GM10847 (cell line): ENCODE measurements around the gene SLC22A23.

Experiments used
- POLR2A ChIP-seq: IDR thresholded peaks from 2 replicates; pipeline ENCODE4 v1.6.1; 2011; ENCODE audit not compliant: insufficient read length; ENCODE audit errors: extremely low read depth

SLC22A23 gene

DNA sequence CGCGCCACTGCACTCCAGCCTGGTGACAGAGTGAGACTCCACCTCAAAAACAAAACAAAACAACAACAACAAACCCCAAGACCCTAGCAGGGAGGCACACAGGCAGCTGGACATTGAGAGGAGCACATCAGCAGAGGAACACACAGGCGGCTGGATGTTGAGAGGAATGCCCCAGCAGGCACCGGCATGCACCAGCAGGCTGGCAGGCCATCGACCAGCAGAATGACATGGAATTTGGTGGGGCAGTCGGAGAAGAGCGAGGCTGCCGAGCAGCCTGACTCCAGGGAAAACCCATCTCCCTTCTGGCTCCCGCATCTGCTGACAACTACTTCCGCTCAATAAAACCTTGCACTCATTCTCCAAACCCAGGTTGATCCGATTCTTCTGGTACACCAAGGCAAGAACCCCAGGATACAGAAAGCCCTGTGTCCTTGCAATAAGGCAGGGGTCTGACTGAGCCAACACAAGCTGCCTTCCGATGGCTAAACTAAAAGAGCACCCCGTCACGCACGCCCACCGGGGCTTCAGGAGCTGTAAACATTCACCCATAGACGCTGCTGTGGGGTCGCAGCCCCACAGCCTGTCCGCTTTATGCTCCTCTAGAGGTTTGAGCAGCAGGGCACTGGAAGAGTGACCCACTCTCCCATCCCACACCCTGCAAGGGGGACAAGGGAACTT is 60.2 kb downstream of the SLC22A23 start:
- no peak for TF ChIP-seq POLR2A

DNA sequence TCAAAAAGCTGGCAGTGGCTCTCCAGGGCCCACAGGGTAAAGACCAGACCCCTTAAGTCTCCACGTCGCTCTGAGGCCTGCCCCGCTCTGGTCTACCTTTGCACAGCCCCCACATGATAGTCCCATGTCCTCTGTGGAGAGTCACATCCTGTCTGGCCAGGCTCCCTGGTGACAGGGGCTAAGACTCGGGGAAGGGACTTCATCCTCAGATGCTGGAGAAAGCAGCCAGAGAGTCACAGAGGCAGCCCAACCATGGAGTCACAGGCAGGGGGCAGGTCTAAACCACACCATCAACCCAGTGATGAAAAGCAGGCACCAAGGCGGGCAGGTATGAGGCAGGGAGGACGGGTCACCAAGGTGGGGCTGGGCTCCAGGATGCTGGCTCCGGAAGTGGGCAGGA is 62.2 kb downstream of the SLC22A23 start:
- TF ChIP-seq POLR2A, result no peak

GRCh38 chr6:3393836-3394202 is 63.0 kb downstream of the SLC22A23 start:
- TF ChIP-seq POLR2A, result no peak

DNA sequence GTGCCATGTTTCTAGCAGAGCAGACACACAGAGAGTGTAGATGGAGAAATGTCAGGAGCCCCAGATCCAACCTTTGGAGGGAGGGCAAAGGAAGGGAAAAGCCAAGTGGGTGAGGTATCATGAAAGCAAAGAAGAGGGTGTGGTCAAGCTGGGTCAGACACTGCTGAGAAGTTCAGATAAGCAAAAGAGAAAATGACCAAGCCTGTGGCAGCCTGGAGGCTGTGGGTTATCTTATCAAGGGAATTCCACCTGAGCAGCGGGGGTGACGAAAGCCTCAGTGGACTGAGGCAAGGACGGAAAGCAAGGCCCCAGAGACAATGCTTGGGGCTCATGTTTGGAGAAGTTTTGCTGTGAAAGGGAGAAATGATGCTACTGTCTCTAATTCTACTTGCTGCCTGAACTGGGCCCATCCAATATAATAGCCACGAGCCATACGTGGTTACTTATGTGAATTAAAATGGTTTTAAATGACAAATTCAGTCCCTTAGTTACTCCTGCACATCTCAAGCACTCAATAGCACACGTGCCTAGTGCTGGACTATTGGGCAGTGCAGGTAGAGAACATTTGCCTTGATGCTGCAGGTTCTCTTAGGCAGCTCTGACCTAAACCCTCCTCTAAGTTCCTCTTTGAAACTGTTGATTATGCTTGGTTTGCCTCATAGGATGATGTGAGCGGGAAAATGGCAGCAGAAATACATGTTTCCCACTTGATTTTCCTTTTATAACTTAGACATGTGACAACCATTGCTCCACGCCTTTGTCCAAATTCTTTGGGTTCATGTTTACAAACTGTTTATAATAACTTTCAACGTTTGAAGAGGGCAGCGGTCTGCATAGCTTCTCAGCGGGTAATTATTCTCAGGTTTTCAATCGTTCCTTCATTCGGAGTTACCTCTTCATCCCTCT is 63.7 kb downstream of the SLC22A23 start:
- TF ChIP-seq POLR2A, result no peak

DNA sequence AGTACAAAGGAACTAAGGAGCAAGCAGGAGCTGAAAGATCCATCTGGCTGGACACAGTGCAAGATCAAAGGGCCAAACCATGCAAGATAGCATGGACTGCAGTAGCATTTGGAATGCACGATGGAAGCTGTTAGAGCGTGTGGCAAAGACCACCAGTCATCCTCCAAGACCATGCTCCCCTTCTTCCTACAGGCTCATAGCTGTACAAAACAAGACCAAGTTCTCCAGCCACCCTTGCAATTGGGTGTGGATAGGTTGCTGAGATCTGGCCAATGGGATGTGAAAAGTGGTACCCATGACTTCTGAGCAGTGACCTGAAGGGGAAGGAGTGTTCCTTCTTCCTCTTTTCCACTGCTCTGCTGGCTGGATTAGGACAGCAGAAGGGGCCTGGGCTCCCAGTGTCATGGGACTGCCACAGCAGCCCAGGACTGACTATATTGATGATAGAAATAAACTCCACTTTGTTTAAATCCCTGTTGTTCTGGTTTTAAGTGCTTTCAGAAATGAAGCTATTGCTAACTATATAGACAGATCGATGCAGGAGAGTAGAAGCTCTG is 64.9 kb downstream of the SLC22A23 start:
- no peak for TF ChIP-seq POLR2A

- TF ChIP-seq POLR2A, result no peak
Observed at GRCh38 chr6:3390698-3391097, 66.2 kb downstream of the SLC22A23 start.

DNA sequence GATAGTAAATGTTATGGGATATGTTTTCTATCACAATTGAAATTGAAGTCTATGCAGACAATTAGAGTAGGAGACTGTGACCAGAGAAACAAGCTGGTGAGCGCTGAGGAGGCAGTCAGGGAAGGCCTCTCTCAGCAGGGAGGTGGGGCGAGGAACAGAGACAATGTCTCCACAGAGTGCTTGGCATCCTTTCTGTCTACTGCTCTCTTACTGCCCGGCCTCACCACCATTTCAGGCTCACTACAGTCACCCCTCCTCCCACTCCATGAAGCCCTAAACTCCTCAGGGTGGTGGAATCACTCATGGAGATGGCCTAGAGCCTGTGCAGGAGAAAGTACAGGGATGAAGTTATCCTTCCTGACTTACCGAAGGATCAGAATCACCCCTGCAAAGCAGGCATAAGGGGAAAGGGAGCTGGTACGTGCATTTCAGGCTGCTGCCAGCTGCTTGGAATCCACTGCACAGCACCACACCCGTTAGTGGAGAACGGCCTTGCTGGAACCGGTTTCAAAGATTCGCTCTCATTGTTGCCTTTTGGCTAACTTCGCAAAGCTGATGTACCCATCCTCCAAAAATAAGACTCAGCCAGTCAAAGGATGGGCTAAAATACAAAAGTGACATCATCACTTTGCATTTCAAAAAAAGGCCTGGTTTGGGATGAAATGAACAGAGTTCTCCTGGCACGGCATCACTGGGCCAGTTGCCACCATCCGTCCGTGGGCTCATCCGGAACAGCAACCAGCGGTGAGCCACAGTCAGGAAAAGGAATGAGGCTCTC is 67.3 kb downstream of the SLC22A23 start:
- no peak for TF ChIP-seq POLR2A

GRCh38 chr6:3388786-3389185 is 68.1 kb downstream of the SLC22A23 start:
- TF ChIP-seq POLR2A, result no peak

DNA sequence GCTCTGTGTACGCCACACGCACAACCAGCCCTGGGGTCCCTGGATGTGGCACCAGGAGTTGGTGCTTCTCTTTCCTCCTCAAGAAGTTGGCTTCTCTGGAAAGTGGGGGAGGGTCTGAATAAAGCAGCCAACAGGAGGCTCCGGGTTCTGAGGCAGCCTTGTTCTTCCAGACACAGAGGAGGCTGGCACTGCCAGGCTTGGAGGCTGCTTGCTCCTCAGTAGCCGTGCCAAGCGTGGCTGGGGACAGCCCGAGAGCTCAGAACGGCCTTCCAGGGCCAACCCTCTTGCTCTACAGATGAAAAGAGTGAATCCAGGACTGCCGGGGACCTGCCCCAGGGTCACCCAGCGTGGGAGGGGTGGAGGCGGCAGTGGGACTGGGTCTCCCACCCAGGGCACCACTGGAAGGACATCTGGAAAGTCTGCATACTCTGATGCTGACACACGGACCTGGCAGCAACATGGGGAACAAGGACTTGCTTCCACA is 70.4 kb downstream of the SLC22A23 start:
- TF ChIP-seq POLR2A, result no peak

GRCh38 chr6:3385660-3386151 is 71.1 kb downstream of the SLC22A23 start:
- no peak for TF ChIP-seq POLR2A

DNA sequence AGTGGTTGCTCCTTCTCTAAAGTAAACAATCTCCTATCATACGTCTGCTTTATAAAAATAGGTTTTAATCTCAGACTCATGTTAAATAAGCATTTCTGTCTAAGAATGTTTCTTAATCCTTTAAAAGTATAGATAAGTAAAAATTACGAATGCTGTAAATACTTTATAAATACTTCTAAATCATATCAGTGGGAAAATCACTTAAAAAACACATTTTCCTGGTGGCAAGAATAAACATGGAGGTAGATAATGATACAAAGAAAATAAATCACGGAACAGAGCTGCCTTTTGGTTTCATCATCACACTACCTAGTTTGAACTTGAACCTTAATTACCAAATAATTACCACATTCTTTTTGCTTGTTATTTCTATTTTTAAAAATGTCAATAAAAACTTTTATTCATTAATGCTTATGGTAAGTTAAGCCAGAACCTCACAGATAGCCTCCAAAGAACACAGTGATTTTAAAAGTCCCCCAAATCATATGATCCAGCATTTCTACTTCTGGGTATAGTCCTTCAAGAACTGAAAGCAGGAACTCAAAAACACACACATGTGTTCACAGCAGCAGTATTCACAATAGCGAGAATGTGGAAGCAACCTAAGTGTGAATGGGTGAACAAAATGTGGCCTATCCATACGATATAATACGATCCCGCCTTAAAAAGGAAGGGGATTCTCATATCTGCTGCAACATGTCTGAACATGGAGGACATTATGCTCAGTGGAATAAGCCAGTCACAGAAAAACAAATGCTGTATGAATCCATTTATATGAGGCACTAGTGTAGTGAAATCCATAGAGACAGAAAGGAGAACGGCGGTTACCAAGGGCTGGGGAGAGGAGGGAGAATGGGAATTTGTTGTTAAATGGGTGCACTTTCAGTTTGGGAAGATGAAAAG is 72.4 kb downstream of the SLC22A23 start:
- no peak for TF ChIP-seq POLR2A

DNA sequence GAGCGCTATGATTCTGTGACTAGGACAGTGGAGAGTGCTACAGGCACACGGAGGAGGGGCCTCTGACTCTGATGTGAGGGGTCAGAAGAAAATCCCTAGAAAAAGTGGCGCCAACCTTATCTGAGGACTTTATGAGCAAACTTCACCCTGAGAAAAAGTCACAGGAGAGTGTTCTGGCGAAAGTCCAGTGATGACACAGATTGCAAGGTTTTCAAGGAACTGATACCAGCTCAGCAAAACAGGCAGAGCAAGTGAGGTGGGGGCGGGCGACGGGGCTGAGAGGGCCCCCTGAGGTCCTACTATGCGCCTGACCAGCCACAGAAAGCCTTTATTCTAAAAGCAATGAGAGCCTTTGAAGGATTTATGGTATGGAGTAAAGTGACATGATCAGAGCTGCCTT is 73.3 kb downstream of the SLC22A23 start:
- no peak for TF ChIP-seq POLR2A

DNA sequence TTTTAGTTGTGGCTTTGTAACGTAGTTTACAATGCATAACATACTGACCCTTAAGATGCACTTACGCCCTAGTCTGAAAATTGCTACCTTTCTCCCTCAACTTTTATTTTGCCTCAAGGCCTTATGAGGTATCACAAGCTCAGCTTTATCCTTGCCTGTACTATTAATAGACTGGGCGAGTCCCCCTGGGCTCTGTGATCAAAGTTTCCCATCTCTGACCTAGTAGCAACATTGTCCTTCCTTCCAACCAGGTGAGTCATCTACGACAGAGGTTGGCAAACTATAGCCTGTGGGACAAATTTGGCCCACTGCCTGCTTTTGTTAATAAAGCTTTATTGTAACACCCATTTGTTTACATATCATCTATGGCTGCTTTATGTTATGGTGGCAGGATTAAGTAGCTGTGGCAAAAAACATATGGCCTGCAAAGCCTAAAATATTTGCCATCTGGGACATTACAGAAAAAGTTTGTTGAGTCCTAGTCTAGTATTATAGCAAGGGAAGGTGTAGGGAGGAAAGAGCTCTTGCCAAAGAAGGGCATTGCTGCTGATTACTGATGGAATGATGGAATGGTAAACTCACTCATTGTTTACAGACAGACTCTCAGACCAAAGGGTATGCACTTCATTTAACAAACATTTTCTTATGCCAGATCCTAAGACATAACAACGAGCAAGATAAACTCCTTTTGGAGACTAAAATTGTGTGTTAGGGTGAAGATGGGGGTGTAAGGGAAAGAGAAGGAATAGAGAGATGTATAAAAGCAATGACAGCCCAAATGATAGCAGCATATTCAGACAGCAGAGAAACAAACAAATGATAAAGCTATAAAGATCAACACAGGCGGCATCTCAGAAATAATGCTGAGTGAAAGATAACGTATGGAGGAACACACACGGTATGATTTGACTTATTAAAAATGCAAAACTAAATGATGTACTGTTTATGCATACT is 74.2 kb downstream of the SLC22A23 start:
- TF ChIP-seq POLR2A, result no peak

- no peak for TF ChIP-seq POLR2A
Observed at GRCh38 chr6:3381233-3381921, 75.5 kb downstream of the SLC22A23 start.
